ENCODE data around the gene TGM5. TPM values are rescaled to one million over a fixed set of nuclear protein-coding genes. Genes with fewer than 3 reads are reported as not detected.
"Not testable (repeated sequence)": the region's sequence is repeated elsewhere in the genome, so short reads cannot be mapped to it uniquely, and the experiment has no call there.

The TGM5 gene
- total RNA-seq, 1 experiment from 2014 or later: 0.98 TPM

- no peak for DNase-seq (ENCODE audit: low read depth)
Measured at GRCh38 chr15:43218908-43219706, 47.6 kb downstream of the TGM5 start.

DNA sequence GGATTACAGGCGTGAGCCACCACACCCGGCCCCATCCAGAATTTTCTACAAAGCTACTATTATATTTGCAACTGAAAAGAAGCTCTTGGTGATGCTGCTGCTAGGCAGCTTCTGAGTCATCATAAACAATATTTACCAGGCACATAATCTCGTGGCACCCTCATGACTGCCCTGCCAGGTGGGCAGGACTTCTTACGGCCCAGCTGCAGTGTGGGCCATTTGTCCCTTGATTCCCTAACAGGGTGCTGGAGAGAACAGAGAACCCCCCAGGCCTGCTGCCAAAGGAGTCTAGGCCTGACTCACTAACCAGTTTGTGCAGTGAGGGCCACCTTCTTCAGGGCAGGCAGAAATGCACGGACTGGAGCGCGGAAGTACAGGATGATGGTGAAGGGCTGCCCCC is 50.8 kb downstream of the TGM5 start:
- peak; percentile 72 for DNase-seq (ENCODE audit: low read depth)

GRCh38 chr15:43214592-43215295 is 52.0 kb downstream of the TGM5 start:
- no peak for DNase-seq (ENCODE audit: low read depth)

DNA sequence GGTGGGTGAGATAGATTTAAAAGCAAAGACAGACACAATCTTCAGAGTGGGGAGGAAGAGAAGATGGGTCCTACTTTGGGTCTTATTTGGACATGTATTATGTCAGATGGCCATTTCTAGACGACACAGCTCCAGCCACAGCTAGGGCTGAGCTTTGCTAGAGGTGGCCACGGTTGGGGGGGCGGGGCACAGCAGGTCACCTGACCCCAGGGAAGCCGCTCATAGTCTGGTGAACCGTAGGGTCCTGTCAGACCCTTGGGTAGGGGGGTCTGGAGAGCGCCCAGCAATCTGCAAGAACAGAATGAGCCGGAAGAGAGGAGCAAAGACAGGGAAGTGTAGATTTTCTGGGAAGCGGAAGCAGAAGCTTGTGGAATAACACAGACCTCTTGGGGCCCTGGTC is 52.6 kb downstream of the TGM5 start:
- DNase-seq (ENCODE audit: low read depth): no peak

DNA sequence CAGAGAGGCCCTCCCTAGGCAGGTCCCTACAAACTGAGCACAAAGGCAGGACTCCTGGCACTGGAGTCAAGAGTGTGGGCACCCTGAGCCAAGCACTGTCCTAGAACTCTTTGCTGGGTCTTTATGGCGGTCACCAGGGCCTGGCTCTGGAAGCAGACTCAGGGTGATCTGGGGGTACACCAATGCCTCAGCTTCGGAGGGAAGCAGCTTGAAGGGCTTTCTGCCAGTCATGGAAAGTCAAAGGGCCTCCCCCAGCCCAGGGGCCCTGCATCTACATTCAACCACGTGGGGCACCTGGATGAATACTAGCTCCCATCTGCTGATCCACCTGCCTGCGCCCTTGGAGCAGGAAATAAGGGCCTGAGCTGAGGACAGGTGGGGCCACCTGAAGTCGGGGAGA is 53.3 kb downstream of the TGM5 start:
- DNase-seq (ENCODE audit: low read depth): no peak

GRCh38 chr15:43212951-43213350 is 53.8 kb downstream of the TGM5 start:
- no peak for DNase-seq (ENCODE audit: low read depth)

GRCh38 chr15:43212299-43212698 is 54.4 kb downstream of the TGM5 start:
- no peak for DNase-seq (ENCODE audit: low read depth)

DNA sequence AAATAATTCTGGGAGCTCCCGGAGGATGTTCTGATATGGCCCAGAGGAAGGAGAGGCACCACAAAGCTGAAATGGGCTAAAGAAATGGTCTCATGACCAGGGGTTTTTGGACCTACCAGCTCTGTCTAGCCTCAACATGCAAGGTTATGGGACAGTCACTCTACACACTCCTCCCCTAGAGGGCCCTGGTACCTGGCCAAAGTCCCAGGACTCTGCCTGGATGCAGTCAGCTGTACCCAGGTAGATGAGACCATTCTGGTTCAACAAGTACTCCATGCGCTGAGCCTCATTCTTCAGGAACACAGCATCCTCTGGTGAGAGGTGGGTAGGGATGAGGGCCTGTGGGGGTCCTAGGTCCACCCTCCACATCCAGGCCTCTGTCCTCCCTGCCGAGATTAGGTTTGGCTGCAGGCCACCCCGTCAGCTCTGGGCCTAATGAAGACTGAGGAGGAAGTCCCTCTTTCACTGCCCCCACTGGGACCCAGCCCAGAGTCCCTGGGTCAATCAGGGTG is 55.4 kb downstream of the TGM5 start:
- DNase-seq (ENCODE audit: low read depth): no peak

DNA sequence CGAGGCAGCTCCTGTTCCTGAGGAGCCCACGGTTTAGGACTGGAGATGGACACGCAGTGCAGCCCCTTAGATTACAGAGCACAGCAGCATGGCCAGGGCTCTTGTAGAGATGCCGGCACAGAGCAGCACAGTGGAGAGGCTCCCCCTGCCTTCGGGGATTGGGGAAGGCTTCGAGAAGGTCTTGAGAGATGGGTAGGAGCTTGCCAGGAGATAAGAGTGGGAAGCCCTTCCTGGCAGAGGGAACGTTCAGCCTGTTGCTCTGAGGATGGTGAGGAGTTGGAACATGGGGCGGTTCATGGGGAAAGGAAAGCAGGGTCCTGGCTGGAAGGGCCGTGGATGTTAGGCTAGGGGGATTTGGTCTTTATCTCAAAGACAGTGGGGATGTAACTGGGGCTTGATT is 55.9 kb downstream of the TGM5 start:
- DNase-seq (ENCODE audit: low read depth): no peak

DNA sequence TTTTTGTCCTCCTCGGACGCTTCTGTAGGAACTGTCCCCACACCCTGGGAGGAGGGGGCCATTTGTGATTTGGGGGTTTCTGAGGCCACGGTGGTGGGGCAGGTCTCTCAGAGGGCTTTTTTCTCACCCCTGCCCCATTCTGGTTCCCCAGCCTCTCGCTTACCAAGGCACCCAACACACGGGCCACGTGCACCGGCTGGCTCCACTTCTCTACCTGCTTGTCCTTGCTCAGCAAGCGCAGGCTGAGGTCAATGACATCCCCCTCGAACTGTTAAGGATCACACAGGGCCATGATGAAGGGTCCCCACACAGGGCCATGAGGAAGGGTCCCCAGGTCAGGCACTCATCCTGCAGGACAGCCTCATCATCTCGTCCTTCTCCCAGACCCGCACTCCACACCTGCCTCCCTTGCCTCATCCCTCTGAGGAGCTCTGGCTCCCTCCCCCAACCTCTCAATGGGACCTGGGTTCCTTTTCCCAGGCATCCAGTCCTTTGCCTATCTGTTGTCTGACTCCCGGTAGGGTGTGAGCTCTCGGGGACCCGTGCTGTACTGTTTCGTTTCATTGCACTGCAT is 56.5 kb downstream of the TGM5 start:
- no peak for DNase-seq (ENCODE audit: low read depth)

DNA sequence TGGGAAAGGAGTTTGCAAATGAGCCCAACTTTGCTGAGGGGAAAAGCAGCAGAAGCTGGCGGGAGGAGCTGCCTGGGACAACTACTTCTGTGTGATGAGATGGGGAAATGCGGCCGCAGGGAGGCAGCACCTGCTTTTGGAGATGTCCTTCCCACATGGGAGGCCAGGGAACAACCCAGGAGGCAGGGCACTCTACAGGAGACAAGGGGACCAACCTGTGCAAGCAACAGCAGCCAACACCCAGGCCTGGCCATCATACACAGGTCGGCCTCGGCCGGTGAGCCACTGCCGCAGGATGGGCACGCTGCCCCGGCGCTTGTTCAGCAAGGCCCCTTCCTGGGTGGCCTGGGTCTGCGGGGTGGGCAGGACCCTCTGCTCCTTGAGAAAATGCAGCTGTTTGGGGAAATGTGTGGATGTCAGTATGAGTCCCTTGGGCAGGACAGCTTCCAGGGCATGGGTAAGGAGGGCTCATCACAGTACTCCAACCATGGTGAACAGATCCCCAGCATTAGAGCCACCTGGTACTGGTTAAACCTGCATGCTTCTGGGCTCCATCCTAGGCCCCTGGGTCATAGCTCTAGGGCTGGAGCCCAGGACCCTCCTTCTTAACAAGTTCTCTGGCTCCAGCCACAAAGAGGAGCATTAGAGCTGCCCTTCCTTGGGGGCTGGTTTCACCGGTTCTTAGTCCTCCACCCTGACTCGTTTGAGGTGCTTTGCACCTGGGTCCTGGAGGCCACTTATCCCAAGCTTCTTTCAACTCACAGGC is 57.5 kb downstream of the TGM5 start:
- peak; percentile 33 for DNase-seq (ENCODE audit: low read depth)

GRCh38 chr15:43208052-43209002 is 58.4 kb downstream of the TGM5 start:
- DNase-seq (ENCODE audit: low read depth): no peak

GRCh38 chr15:43207024-43207423 is 59.7 kb downstream of the TGM5 start:
- no peak for DNase-seq (ENCODE audit: low read depth)

- no peak for DNase-seq (ENCODE audit: low read depth)
Measured at GRCh38 chr15:43206054-43206453, 60.7 kb downstream of the TGM5 start.

- DNase-seq (ENCODE audit: low read depth): peak; percentile 70
Measured at GRCh38 chr15:43204016-43204901, 62.5 kb downstream of the TGM5 start.

- no peak for DNase-seq (ENCODE audit: low read depth)
Measured at GRCh38 chr15:43199945-43200488, 66.7 kb downstream of the TGM5 start.

- DNase-seq (ENCODE audit: low read depth): no peak
Measured at GRCh38 chr15:43198992-43199391, 67.7 kb downstream of the TGM5 start.

GRCh38 chr15:43198556-43198955 is 68.2 kb downstream of the TGM5 start:
- DNase-seq (ENCODE audit: low read depth): not testable (repeated sequence)

DNA sequence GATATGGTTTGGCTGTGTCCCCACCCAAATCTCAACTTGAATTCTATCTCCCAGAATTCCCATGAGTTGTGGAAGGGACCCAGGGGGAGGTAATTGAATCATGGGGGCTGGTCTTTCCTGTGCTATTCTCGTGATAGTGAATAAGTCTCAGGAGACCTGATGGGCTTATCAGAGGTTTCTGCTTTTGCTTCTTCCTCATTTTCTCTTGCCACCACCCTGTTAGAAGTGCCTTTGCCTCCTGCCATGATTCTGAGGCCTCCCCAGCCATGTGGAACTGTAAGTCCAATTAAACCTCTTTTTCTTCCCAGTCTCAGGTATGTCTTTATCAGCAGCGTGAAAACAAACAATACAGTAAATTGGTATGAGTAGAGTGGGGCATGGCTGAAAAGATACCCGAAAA is 69.0 kb downstream of the TGM5 start:
- not testable (repeated sequence) for DNase-seq (ENCODE audit: low read depth)
